ENCODE data around the gene WFDC10A. TPM values are rescaled to one million over a fixed set of nuclear protein-coding genes. Genes with fewer than 3 reads are reported as not detected.

The WFDC10A gene
- total and polyA plus RNA-seq, 10 of the 15 experiments (the other 5 are each of a cell fraction or from before 2014, with no cell fraction given), result not detected

DNA sequence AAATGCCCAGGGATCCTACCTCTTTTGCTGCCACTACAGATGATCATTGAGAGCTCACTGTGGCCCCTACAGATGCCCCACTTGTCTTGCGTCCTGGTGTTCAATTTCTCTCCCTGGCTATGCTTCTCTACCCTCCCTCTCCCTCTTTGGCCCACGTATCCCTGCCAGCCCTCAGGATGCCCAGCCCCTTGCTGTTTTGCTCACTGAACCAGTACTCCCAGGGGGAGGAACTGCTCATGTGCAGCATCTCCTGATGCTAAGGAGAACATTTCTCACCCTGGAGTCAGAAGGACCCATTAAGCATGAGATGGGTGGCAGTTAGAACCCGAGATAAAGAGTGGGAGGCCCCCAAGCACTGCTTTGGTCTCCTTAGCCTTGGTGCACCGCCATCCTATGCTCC lies 1.6 kb downstream of the WFDC10A start, which contains the start of gene WFDC9 (continued):
- TF ChIP-seq, protein P1, sequence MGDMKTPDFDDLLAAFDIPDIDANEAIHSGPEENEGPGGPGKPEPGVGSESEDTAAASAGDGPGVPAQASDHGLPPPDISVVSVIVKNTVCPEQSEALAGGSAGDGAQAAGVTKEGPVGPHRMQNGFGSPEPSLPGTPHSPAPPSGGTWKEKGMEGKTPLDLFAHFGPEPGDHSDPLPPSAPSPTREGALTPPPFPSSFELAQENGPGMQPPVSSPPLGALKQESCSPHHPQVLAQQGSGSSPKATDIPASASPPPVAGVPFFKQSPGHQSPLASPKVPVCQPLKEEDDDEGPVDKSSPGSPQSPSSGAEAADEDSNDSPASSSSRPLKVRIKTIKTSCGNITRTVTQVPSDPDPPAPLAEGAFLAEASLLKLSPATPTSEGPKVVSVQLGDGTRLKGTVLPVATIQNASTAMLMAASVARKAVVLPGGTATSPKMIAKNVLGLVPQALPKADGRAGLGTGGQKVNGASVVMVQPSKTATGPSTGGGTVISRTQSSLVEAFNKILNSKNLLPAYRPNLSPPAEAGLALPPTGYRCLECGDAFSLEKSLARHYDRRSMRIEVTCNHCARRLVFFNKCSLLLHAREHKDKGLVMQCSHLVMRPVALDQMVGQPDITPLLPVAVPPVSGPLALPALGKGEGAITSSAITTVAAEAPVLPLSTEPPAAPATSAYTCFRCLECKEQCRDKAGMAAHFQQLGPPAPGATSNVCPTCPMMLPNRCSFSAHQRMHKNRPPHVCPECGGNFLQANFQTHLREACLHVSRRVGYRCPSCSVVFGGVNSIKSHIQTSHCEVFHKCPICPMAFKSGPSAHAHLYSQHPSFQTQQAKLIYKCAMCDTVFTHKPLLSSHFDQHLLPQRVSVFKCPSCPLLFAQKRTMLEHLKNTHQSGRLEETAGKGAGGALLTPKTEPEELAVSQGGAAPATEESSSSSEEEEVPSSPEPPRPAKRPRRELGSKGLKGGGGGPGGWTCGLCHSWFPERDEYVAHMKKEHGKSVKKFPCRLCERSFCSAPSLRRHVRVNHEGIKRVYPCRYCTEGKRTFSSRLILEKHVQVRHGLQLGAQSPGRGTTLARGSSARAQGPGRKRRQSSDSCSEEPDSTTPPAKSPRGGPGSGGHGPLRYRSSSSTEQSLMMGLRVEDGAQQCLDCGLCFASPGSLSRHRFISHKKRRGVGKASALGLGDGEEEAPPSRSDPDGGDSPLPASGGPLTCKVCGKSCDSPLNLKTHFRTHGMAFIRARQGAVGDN (IDR thresholded peaks at IDR 0.05), result no peak
- TF ChIP-seq EZH2 (IDR thresholded peaks at IDR 0.05; ENCODE audit: borderline replicate concordance, control insufficient read depth, low read depth, low read length), result no peak
- TF ChIP-seq, protein P2, sequence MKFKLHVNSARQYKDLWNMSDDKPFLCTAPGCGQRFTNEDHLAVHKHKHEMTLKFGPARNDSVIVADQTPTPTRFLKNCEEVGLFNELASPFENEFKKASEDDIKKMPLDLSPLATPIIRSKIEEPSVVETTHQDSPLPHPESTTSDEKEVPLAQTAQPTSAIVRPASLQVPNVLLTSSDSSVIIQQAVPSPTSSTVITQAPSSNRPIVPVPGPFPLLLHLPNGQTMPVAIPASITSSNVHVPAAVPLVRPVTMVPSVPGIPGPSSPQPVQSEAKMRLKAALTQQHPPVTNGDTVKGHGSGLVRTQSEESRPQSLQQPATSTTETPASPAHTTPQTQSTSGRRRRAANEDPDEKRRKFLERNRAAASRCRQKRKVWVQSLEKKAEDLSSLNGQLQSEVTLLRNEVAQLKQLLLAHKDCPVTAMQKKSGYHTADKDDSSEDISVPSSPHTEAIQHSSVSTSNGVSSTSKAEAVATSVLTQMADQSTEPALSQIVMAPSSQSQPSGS (IDR thresholded peaks at IDR 0.05; ENCODE audit: low read length), result no peak
- TF ChIP-seq PAX8 (IDR thresholded peaks at IDR 0.05), result no peak
- TF ChIP-seq YY1 (IDR thresholded peaks at IDR 0.05; ENCODE audit: low read depth, low read length), result no peak
- no peak for TF ChIP-seq SMAD1 (IDR thresholded peaks at IDR 0.05; ENCODE audit: low read depth, partially characterized antibody)
- no peak for TF ChIP-seq SMC3 (IDR thresholded peaks at IDR 0.05; ENCODE audit: borderline replicate concordance, low read length)
- no peak for TF ChIP-seq TARDBP (IDR thresholded peaks at IDR 0.05; ENCODE audit: borderline replicate concordance)
- no peak for TF ChIP-seq MTA3 (IDR thresholded peaks at IDR 0.05; ENCODE audit: borderline replicate concordance, low read length)
- TF ChIP-seq TCF3 (IDR thresholded peaks at IDR 0.05; ENCODE audit: borderline replicate concordance, insufficient read depth, low read depth, low read length), result no peak
